Progenitor cell of endocrine pancreas (in vitro differentiated cells): ENCODE measurements around the gene CES1. TPM values are rescaled to one million over a fixed set of nuclear protein-coding genes. Genes with fewer than 3 reads are reported as not detected.
"Not testable (repeated sequence)": the region's sequence is repeated elsewhere in the genome, so short reads cannot be mapped to it uniquely, and the experiment has no call there.

Source experiments
- DNase-seq: peaks from one replicate; pipeline ENCODE4 v3.0.0; 2021; ENCODE audit warnings: low spot score; ENCODE audit not compliant: unreplicated experiment
- H3K27ac Mint-ChIP-seq: 2 replicates; pipeline ENCODE4 v1.8.0; 2021; ENCODE audit warnings: mild to moderate bottlenecking, moderate library complexity, mixed read lengths
- H3K27me3 Mint-ChIP-seq: 2 replicates; pipeline ENCODE4 v1.8.0; 2021; ENCODE audit warnings: mixed read lengths
- H3K36me3 Mint-ChIP-seq: 2 replicates; pipeline ENCODE4 v1.8.0; 2022; ENCODE audit warnings: mixed read lengths; ENCODE audit not compliant: insufficient read depth
- H3K4me1 Mint-ChIP-seq: 2 replicates; pipeline ENCODE4 v1.8.0; 2021; ENCODE audit warnings: low read depth, mixed read lengths
- H3K4me3 Mint-ChIP-seq: 2 replicates; pipeline ENCODE4 v1.8.0; 2021; ENCODE audit warnings: low read depth, mild to moderate bottlenecking, moderate library complexity, mixed read lengths
- H3K9me3 Mint-ChIP-seq: 2 replicates; pipeline ENCODE4 v1.8.0; 2021; ENCODE audit warnings: low read depth, mixed read lengths
- total RNA-seq: library from RNA; stranded (reverse); gene quantifications from 2 replicates; pipeline ENCODE4 v1.2.1, GENCODE V29; 2021
- TF ChIP-seq, protein P1 (sequence below): fragments of 200-600 bp; sonication (generic); IDR thresholded peaks from one replicate; pipeline ENCODE4 v1.5.0; 2021; ENCODE audit warnings: antibody characterized with exemption, mild to moderate bottlenecking; ENCODE audit not compliant: unreplicated experiment

The CES1 gene
- total RNA-seq, 1 donor from 2014 or later = not detected

DNA sequence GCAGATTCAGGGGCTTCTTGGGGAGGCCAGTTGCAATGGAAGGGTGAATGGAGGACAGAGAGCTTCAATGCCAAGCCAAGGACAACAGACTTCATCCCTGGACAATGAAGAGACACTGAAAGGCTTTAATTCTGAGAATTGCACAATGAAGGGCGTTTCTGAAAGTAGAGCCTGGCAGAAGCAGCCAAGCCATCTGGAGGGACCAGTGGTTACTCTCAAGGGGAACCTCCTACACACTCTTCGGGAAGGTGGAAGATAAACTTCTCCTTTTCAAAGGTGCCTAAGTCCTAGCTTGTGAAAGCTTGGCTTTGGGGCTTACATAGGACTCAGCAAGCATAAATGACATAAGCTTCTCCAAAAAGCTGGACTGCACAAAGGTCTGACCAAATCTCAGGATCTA is 6.2 kb upstream of the CES1 start:
- Mint-ChIP-seq H3K4me3 (no peak overlapping the region), H3K4me1 (no peaks in the 10 kb centered on the region), H3K27me3 (peaks cover 24% of the 10 kb centered on the region), H3K9me3 (no peaks in the 10 kb centered on the region), H3K27ac (no peak overlapping the region), H3K36me3 (no peaks in the 10 kb centered on the region)
- TF ChIP-seq, protein P1, sequence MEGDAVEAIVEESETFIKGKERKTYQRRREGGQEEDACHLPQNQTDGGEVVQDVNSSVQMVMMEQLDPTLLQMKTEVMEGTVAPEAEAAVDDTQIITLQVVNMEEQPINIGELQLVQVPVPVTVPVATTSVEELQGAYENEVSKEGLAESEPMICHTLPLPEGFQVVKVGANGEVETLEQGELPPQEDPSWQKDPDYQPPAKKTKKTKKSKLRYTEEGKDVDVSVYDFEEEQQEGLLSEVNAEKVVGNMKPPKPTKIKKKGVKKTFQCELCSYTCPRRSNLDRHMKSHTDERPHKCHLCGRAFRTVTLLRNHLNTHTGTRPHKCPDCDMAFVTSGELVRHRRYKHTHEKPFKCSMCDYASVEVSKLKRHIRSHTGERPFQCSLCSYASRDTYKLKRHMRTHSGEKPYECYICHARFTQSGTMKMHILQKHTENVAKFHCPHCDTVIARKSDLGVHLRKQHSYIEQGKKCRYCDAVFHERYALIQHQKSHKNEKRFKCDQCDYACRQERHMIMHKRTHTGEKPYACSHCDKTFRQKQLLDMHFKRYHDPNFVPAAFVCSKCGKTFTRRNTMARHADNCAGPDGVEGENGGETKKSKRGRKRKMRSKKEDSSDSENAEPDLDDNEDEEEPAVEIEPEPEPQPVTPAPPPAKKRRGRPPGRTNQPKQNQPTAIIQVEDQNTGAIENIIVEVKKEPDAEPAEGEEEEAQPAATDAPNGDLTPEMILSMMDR = no peak
- DNase-seq = no peak

DNA sequence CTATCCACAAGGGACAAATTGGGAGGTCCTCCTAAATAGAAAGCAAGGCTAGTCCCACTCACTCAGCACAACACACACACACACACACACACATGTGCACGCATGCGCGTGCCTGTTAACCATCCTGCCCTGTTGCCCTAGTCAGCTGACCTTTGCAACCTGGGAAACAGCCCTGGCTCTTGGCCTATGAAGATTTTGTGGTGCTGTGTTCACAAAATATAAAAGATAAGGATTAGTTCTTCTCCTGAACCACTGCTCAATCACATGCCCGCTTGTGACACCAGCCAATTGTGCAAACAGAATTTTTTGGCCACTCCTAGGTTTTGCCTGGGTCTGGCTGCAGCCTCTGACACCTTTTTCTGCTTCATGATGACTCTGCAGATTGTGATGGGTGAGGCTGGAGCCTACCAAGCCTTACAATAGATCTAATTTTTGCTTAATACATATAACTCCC is 3.3 kb upstream of the CES1 start:
- no peaks in the 10 kb centered on the region for H3K4me1 Mint-ChIP-seq
- no peak overlapping the region for H3K4me3 Mint-ChIP-seq
- peak overlapping the region; percentile 70 for H3K27ac Mint-ChIP-seq
- H3K36me3 Mint-ChIP-seq = no peaks in the 10 kb centered on the region
- TF ChIP-seq, protein P1 = no peak
- peaks cover 18% of the 10 kb centered on the region for H3K27me3 Mint-ChIP-seq
- no peaks in the 10 kb centered on the region for H3K9me3 Mint-ChIP-seq
- DNase-seq = no peak

DNA sequence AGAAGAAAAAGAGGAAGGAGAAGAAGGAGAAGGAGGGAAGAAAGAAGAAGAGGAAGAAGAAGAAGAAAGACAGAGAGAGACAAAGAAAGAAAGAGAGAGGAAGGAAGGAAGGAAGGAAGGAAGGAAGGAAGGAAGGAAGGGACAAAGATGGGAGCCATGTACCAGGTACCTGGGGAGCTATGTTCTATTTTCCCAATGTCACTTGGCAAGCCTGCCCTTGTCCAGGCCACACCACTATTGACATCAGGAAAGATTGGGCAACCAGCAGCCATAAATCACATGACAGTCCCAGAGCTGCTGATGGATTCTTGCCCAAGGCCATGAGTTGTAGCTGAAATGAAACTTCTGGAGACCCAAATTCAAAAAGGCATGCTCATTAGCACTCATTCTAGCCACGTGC is 2.7 kb upstream of the CES1 start:
- no peak for DNase-seq
- Mint-ChIP-seq H3K27ac (no peak overlapping the region), H3K27me3 (peaks cover 22% of the 10 kb centered on the region), H3K9me3 (no peaks in the 10 kb centered on the region), H3K4me3 (no peak overlapping the region), H3K36me3 (no peaks in the 10 kb centered on the region), H3K4me1 (no peaks in the 10 kb centered on the region)
- TF ChIP-seq, protein P1 = no peak

DNA sequence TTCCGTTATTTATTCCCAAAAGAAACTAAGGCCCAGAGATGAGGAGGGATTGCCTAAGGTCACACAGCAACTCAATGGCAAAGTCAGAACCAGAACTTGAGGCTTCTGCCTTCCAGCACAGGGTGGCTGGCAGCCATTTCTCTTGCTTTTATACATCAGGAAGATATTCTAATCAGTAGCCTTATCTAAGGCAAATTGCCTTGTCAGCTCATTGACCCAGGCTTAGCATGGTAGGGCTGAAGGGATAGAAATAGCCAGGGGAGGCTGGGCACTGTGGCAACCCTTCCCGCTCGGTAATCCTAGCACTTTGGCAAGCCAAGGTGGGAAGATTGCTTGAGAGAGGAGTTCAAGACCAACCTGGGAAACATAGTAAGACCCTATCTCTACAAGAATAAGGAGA is 2.3 kb upstream of the CES1 start:
- Mint-ChIP-seq H3K27me3 (peaks cover 21% of the 10 kb centered on the region), H3K27ac (peak overlapping the region; percentile 36)
- not testable (repeated sequence) for H3K9me3 Mint-ChIP-seq, H3K4me1 Mint-ChIP-seq, DNase-seq, H3K36me3 Mint-ChIP-seq, H3K4me3 Mint-ChIP-seq

DNA sequence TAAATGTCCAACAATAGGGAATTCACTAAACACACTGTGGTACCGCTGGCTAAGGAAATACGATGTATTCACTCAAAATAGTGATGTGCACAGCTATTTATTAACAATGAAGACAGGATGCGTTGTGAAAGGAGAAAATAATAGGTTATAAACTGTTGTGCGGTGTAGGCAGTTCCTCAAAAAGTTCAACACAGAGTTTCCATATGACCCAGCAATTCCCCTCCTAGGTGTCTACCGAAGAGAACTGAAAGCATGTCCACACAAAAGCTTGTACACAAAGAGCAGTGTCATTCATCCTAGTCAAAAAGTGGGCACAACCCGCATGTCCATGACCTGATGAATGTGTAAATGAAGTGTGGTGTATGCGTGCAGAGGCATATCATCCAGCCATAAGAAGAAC is 1.2 kb upstream of the CES1 start:
- H3K27ac Mint-ChIP-seq = no peak overlapping the region
- no peak overlapping the region for H3K4me3 Mint-ChIP-seq
- H3K9me3 Mint-ChIP-seq = no peaks in the 10 kb centered on the region
- H3K36me3 Mint-ChIP-seq = no peaks in the 10 kb centered on the region
- H3K27me3 Mint-ChIP-seq = peaks cover 27% of the 10 kb centered on the region
- H3K4me1 Mint-ChIP-seq = no peaks in the 10 kb centered on the region
- TF ChIP-seq, protein P1 = no peak
- no peak for DNase-seq

DNA sequence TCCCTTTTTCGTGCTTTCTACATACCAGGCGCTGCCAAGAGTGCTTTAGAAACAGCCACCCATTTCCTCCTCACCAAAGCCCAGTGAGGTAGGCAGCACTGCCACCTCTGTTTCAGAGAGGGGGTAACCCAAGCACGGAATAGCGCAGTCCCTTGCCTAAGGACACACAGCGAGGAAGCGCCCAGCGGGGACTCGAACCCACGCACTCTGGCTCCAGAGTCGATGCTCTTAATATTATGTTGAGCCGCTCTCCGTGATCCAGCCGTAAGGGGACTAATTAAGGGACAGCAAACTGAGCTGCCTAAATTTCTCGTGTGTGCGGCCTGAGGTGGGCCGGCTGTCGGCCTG is 497 bp downstream of the CES1 start:
- H3K36me3 Mint-ChIP-seq = no peaks in the 10 kb centered on the region
- H3K27ac Mint-ChIP-seq = no peak overlapping the region
- H3K9me3 Mint-ChIP-seq = no peaks in the 10 kb centered on the region
- H3K27me3 Mint-ChIP-seq = peaks cover 32% of the 10 kb centered on the region
- no peaks in the 10 kb centered on the region for H3K4me1 Mint-ChIP-seq
- no peak overlapping the region for H3K4me3 Mint-ChIP-seq
- TF ChIP-seq, protein P1 = no peak
- DNase-seq = no peak
